Pancreas (tissue), 10 donors: ENCODE results near the gene ZBTB1. TPM values are rescaled to one million over a fixed set of nuclear protein-coding genes. Genes with fewer than 3 reads are reported as not detected.
"Not testable (repeated sequence)": the region's sequence is repeated elsewhere in the genome, so short reads cannot be mapped to it uniquely, and the experiment has no call there.

Experiments used
- ATAC-seq, 4 donors: fragments of 200-7000 bp; cut with Tn5 transposase; one replicate each; pipeline versions ENCODE4 v1.8.0 to v1.9.1; 2020; ENCODE audit warnings: mild to moderate bottlenecking in 4 of 4, moderate library complexity in 4 of 4
- DNase-seq, 6 donors: peaks; one replicate each; pipeline ENCODE4 v3.0.0-alpha.2; 2020
- FAIRE-seq: peaks from 2 replicates; lab custom pipeline; 2012; peaks lifted over from hg19 to GRCh38; lab: Jason Lieb, UNC
- H3K27ac ChIP-seq, 4 donors: fragments of 200-600 bp; sonication (generic); 1 replicate in 3 of 4; 2 replicates in 1 of 4; pipeline versions ENCODE4 v1.5.0 to v1.8.0; 2020
- H3K27me3 ChIP-seq, 4 donors: fragments of 200-600 bp; one replicate each; pipeline ENCODE4 v1.8.0; 2021
- H3K36me3 ChIP-seq, 3 donors: fragments of 200-600 bp; sonication (generic) in 1 of 3; one replicate each; pipeline versions ENCODE4 v1.5.0 to v1.8.0; 2020 to 2021
- H3K4me1 ChIP-seq, 3 donors: fragments of 200-600 bp; one replicate each; pipeline ENCODE4 v1.8.0; 2021
- H3K4me3 ChIP-seq, 4 donors: fragments of 200-600 bp; sonication (generic) in 2 of 4; one replicate each; pipeline versions ENCODE4 v1.5.0 to v1.8.0; 2020 to 2021
- H3K9me3 ChIP-seq, 4 donors: fragments of 200-600 bp; one replicate each; pipeline ENCODE4 v1.8.0; 2021
- CTCF ChIP-seq, 4 donors: fragments of 200-600 bp; sonication (generic) in 3 of 4; IDR thresholded peaks; one replicate each; pipeline versions ENCODE4 v1.5.0 to v1.8.0; 2021; ENCODE audit warnings: antibody characterized with exemption in 4 of 4
- WGBS, 2 donors: extraction: QIAGEN DNeasy Blood & Tissue Kit; methylation state at CpG; one replicate each; pipeline ENCODE4 v1.1.7; 2013; 5-methylcytosine and 5-hydroxymethylcytosine counted together
- intact Hi-C, 3 donors: fragments of 100-400 bp; cut with DNase I; formaldehyde crosslinking; loops; one replicate each; pipeline versions ENCODE4 v1.11.1 to v1.14.2; 2022
- polyA plus RNA-seq, 2 donors: library from polyadenylated mRNA; stranded (reverse); fragments of 200-250 nt; gene quantifications; one replicate each; pipeline ENCODE4 v1.2.3, GENCODE V29; 2013
- total RNA-seq, 6 donors: library from RNA; stranded (reverse); fragmentation: NEBNext Ultra II Directional in 4 of 6; extraction: Animal tissue kit (Norgen Biotek cat#: 25700) in 4 of 6; gene quantifications; one replicate each; pipeline versions ENCODE4 v1.2.1 to v1.2.4, GENCODE V29; 2021 to 2023
- donor health status: healthy with polysubstance abuse.
- donor health status: DM: no; HTN: no; CAD: no; lungs with moderate emphysema.
- donor health status: DM: no; HTN: no; CAD: no.
- donor health status: control.
- donor health status: control.
- donor health status: Bipolar disorder and iron deficiency.
- donor health status: DM: yes; HTN: yes; CAD: no.
- donor health status: DM: no; HTN: no; CAD: no.
- donor health status: DM: no; HTN: no; CAD: no.
- donor health status: DM: yes; HTN: yes; CAD: no.

ZBTB1 gene
- total and polyA plus RNA-seq, 8 donors, result 8.7 to 24.3 (median 11.9) TPM

- no peak for FAIRE-seq
- H3K27ac ChIP-seq, result no peak overlapping the region
Measured at GRCh38 chr14:64566651-64567122, 62.1 kb downstream of the ZBTB1 start.

GRCh38 chr14:64569138-64569631 is 64.6 kb downstream of the ZBTB1 start:
- no peaks in the 10 kb centered on the region for H3K9me3 ChIP-seq
- intact Hi-C loops, result no loop called here
- no peak for FAIRE-seq
- no peak overlapping the region for H3K27ac ChIP-seq
- peak in 2 of 4 donors; percentile 44 to 73 for ATAC-seq
- 67 to 84% methylated on average over 3 of the region's 3 CpGs for WGBS, 2 donors
- no peak for TF ChIP-seq CTCF (IDR thresholded peaks at IDR 0.05)
- H3K36me3 ChIP-seq, result no peaks in the 10 kb centered on the region
- DNase-seq, result no peak
- H3K27me3 ChIP-seq, result no peaks in the 10 kb centered on the region
- H3K4me1 ChIP-seq, result no peaks in the 10 kb centered on the region
- no peak overlapping the region for H3K4me3 ChIP-seq

More at GRCh38 chr14:64566651-64567122, 62.1 kb downstream of the ZBTB1 start:
- 84 to 93% methylated on average over 5 of the region's 5 CpGs for WGBS, 2 donors
- no peak for TF ChIP-seq CTCF (IDR thresholded peaks at IDR 0.05)
- no peaks in the 10 kb centered on the region for H3K27me3 ChIP-seq
- no peak overlapping the region for H3K4me3 ChIP-seq
- intact Hi-C loops, result no loop called here
- DNase-seq, result no peak
- H3K9me3 ChIP-seq, result no peaks in the 10 kb centered on the region
- ATAC-seq, result no peak
- no peaks in the 10 kb centered on the region for H3K4me1 ChIP-seq
- H3K36me3 ChIP-seq, result no peaks in the 10 kb centered on the region

GRCh38 chr14:64569646-64570045 is 65.1 kb downstream of the ZBTB1 start:
- DNase-seq, H3K4me3 ChIP-seq, H3K9me3 ChIP-seq, H3K36me3 ChIP-seq, intact Hi-C loops, ATAC-seq, FAIRE-seq, H3K27me3 ChIP-seq, H3K27ac ChIP-seq, H3K4me1 ChIP-seq: not testable (repeated sequence)
- WGBS, 2 donors, result 88 to 93% methylated on average over 7 of the region's 7 CpGs

GRCh38 chr14:64572386-64573104 is 68.0 kb downstream of the ZBTB1 start:
- Histone ChIP-seq H3K4me1 (no peaks in the 10 kb centered on the region), H3K4me3 (no peak overlapping the region), H3K27me3 (no peaks in the 10 kb centered on the region), H3K9me3 (no peaks in the 10 kb centered on the region), H3K27ac (no peak overlapping the region), H3K36me3 (no peaks in the 10 kb centered on the region)
- ATAC-seq (no peak), FAIRE-seq (no peak), DNase-seq (no peak)
- intact Hi-C loops, result no loop called here
- no peak for TF ChIP-seq CTCF (IDR thresholded peaks at IDR 0.05)

- H3K36me3 ChIP-seq, result no peaks in the 10 kb centered on the region
- no peaks in the 10 kb centered on the region for H3K27me3 ChIP-seq
- H3K4me3 ChIP-seq, result no peak overlapping the region
- no peak for FAIRE-seq
- ATAC-seq, result no peak
- H3K27ac ChIP-seq, result no peak overlapping the region
- WGBS, 2 donors, result 83 to 92% methylated on average over 3 of the region's 3 CpGs
- H3K9me3 ChIP-seq, result no peaks in the 10 kb centered on the region
- intact Hi-C loops, result no loop called here
- no peak for DNase-seq
- no peak for TF ChIP-seq CTCF (IDR thresholded peaks at IDR 0.05)
- no peaks in the 10 kb centered on the region for H3K4me1 ChIP-seq
Measured at GRCh38 chr14:64573109-64573508, 68.5 kb downstream of the ZBTB1 start.

Other genes with a start within 250 kb of the ZBTB1 start
- gene ESR2, start 210.4 kb upstream of the ZBTB1 start, total RNA-seq, result under 1 TPM; 0.08 to 0.78 (median 0.22) TPM
- gene ESR2, start 210.4 kb upstream of the ZBTB1 start, polyA plus RNA-seq, result under 1 TPM; 0.09 to 0.19 TPM
- gene MTHFD1, start 116.4 kb upstream of the ZBTB1 start, total RNA-seq, result 10 to 100 TPM; 31.6 to 53.9 (median 40.3) TPM
- 10 to 100 TPM; 16.4 to 21.8 TPM for gene MTHFD1, start 116.4 kb upstream of the ZBTB1 start, polyA plus RNA-seq
- under 1 TPM; 0.08 to 0.37 (median 0.16) TPM for gene AKAP5, start 39.3 kb upstream of the ZBTB1 start, total RNA-seq
- gene AKAP5, start 39.3 kb upstream of the ZBTB1 start, polyA plus RNA-seq, result under 1 TPM; 0.04 to 0.16 TPM
- 1 to 10 TPM; 4.4 to 8.1 (median 5.9) TPM for gene ZBTB25, start 932 bp upstream of the ZBTB1 start, total RNA-seq
- 1 to 10 TPM; 2.9 to 4.3 TPM for gene ZBTB25, start 932 bp upstream of the ZBTB1 start, polyA plus RNA-seq
- 1 to 10 TPM; 4.3 to 7.2 (median 5.6) TPM for gene HSPA2, start 36.0 kb downstream of the ZBTB1 start, total RNA-seq
- 1 to 10 TPM; 3.3 to 5.3 TPM for gene HSPA2, start 36.0 kb downstream of the ZBTB1 start, polyA plus RNA-seq
- gene PPP1R36, start 45.2 kb downstream of the ZBTB1 start, total RNA-seq, result 1 to 10 TPM; 2.0 to 6.8 (median 4.5) TPM
- 1 to 10 TPM; 5.8 to 7.2 TPM for gene PPP1R36, start 45.2 kb downstream of the ZBTB1 start, polyA plus RNA-seq
- 10 to 100 TPM; 33.3 to 60.7 (median 41.0) TPM for gene PLEKHG3, start 199.7 kb downstream of the ZBTB1 start, total RNA-seq
- 10 to 100 TPM; 33.8 to 42.0 TPM for gene PLEKHG3, start 199.7 kb downstream of the ZBTB1 start, polyA plus RNA-seq